Kasumi-1 (cell line): Measurements from ENCODE around the gene CDC23.
"Not testable (repeated sequence)": the region's sequence is repeated elsewhere in the genome, so short reads cannot be mapped to it uniquely, and the experiment has no call there.

ENCODE experiments used
- DNase-seq, 2 experiments: peaks; one replicate each; lab custom pipeline; 2025; lab: John Stamatoyannopoulos, UW

Gene CDC23

GRCh38 chr5:138216799-138217198 is 3.7 kb upstream of the CDC23 start:
- DNase-seq = no peak

- DNase-seq = no peak
These were observed 329 bp downstream of the CDC23 start for GRCh38 chr5:138212828-138213160.

DNA sequence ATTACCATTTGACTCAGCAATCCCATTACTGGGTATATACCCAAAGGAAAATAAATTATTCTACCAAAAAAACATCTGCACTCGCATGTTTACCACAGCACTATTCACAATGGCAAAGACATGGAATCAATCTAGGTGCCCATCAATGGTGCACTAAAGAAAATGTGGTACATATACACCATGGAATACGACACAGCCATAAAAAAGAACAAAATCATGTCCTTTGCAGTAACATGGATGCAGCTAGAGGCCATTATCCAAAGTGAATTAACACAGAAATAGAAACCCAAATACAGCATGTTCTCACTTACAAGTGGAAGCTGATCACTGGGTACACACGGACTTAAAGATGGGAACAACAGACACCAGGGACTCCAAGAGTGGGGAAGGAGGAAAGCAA is 2.1 kb downstream of the CDC23 start:
- no peak for DNase-seq

- not testable (repeated sequence) for DNase-seq
These were observed 19.3 kb downstream of the CDC23 start for GRCh38 chr5:138193859-138194258.

DNA sequence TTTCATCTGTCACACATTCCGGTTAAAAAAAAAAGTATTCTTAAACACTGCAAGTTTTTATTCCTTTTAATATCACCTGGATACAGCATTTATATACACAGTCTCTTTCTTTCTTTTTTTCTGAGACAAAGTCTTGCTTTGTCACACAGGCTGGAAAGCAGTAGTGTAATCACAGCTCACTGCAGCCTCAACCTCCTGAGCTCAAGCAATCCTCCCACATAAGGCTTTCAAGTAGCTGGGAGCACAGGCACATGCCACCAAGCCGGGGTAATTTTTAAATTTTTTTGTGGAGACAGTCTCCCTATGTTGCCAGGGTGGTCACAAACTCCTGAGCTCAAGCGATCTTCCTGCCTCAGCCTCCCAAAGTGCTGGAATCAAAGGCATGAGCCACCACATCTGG is 20.3 kb downstream of the CDC23 start:
- DNase-seq = no peak

DNA sequence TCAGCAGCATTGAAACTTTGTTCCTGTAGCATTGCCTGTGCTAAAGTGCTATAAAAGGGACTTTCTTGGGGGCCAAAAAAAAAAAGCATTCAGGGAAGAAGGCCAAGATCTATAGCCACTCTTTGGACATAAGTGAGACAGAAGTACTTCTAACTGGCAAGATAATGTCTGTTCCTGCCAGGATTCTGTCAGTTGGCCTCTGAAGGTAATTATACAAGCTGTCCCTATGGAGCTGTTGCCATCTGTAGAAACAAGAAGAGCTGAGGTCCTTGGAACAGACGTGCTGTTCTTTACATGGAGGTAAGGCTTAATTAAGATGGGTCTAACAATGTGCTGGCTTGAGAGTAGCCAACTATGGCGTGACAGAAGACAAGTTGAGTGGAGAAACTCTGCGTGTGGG is 24.5 kb downstream of the CDC23 start:
- no peak for DNase-seq

GRCh38 chr5:138186002-138186447 is 27.1 kb downstream of the CDC23 start:
- peak; percentile 88 to 91 for DNase-seq

DNA sequence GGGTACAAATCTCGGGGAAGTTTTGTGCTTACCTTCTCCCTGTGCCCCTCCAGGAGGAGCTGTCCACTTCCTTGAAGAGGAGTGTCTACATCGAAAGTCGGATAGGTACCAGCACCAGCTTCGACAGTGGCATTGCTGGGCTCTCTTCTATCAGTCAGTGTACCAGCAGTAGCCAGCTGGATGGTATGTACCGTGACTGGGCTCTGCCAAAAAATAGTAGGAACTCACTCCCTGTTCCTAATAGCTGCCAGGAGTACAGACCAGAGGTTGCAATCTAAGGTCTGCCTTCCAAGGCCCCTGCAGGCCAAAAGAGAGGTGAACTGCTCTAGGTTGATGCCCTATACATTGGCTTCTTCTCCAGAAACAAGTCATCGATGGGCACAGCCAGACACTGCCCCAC is 30.3 kb downstream of the CDC23 start:
- DNase-seq = no peak

- DNase-seq = no peak
These were observed 32.3 kb downstream of the CDC23 start for GRCh38 chr5:138180841-138181240.

DNA sequence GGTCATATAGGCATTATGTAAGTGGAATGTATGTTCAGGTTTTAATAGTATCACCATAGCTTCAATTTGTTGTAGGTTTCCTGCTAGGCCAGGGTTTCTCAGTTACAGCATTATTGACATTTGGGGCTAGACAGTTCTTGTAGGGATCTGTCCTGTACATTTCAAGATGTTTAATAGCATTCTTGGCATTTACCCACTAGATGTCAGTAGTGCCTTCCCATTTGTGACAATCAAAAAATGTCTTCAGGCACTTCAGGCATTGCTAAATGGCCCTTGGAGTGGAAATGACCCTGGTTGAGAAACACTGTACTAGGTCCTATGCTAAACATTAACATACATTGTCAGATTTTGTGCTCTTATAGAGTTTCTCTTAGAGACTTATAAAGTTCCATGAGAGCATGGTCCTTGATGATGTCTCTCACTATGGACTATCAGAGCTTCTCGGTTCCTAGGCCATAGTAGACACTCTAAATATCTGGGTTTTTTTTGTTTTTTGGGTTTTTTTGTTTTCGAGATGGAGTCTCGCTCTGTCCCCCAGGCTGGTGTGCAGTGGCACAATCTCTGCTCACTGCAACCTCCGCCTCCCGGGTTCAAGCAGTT is 32.8 kb downstream of the CDC23 start:
- peak; percentile 90 to 92 for DNase-seq

GRCh38 chr5:138179277-138179857 is 33.8 kb downstream of the CDC23 start:
- DNase-seq = peak; percentile 26 to 33

DNA sequence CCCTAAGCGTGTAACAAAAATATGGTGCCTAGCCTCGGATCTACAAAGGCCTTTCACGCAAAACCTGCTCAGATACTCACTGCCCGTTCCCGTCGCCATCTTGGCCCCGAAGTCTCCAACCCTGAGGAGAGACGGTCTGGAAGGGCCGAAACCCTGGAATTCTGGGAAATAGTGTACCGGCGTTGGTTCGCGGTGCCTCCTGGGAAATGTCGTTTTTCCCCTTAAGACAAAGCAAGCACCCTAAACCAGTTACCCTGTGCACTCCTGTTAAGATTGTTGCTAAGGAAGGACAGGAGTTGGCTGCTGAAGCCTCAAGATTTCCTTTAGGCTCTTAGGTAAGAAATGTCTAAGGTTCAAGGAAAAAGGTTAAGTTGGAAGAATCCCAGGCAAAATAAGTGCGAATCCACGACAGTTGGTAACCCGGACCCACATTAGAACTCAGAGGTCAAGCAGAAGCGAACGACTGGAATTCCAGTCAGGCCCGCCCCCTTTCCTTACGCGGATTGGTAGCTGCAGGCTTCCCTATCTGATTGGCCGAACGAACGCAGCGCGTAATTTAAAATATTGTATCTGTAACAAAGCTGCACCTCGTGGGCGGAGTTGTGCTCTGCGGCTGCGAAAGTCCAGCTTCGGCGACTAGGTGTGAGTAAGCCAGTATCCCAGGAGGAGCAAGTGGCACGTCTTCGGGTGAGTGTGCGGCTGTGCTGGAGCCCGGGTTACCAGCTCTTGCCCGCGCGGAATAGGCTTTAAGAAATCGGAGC is 34.4 kb downstream of the CDC23 start, which contains the start of the genes BRD8 and KIF20A:
Gene BRD8 (minus strand): TSS at position 115 of the 761 bp plus-strand sequence. CDS start 16 bp downstream, at position 99.
Gene KIF20A (plus strand): TSS at position 597 of the 761 bp plus-strand sequence. CDS start 569 bp downstream, outside the sequence.
- peak; percentile 99 to 100 for DNase-seq

- peak; percentile 60 to 75 for DNase-seq
These were observed 35.1 kb downstream of the CDC23 start for GRCh38 chr5:138177941-138178515.

DNA sequence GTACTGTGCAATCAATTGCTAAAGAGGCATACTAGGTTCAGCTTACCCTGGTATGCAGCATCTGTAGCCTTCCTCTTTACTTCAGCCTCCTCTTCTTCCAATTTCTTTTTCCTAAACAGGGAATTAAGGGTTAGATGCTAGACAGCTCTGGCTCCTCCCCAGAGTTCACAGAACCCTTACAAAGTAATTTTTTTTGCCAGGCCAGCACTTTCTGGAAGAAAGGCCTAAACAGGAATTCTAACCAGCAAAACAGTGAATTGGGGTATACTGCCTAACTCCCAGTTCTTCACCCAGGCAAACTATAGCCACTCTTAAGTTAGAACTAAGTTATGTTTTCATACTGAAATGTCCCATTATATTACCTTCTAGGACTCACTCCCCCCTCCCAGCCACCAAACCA is 42.8 kb downstream of the CDC23 start:
- DNase-seq = no peak

GRCh38 chr5:138169124-138169523 is 44.0 kb downstream of the CDC23 start:
- DNase-seq = no peak

DNA sequence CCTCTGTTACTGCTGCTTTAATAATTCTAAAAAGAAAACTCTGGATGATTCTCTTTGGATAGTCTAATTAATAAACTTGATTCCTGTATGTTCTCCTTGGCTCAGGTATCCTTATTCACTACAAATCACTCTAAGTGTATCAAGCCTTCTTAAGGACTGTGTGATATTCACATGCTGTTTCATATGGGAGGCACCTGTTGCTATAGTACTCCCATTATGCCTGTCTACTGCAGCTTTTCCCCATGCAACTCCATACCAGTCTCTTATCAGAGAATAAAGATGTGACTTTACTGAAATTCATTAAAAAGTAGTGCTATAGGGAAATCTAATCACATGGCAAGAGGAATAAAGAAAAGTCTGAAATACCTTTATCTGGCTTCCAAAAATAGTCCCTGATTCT is 49.4 kb downstream of the CDC23 start:
- DNase-seq = no peak

DNA sequence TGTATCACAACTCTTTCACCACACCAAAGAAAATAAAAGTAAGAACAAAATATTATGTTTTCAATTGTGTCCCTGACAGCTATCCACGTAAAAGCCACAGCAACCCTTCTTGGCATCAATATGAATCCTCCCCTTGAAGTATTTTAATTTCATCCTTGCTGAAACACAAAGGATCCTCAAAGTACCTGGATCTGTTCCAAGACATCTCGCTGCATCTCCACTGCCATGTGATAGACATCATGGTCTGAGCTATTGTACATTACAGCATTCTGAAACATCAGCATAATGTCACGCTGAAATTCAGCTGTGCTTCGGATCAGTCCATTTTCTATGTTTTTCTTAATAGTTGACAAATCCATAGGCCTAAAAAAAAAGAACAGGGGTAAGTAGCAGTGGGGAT is 52.4 kb downstream of the CDC23 start:
- DNase-seq = no peak

GRCh38 chr5:138159666-138160065 is 53.5 kb downstream of the CDC23 start:
- DNase-seq = no peak

- no peak for DNase-seq
These were observed 55.5 kb downstream of the CDC23 start for GRCh38 chr5:138157626-138158025.

- not testable (repeated sequence) for DNase-seq
These were observed 57.1 kb downstream of the CDC23 start for GRCh38 chr5:138155977-138156376.

GRCh38 chr5:138149530-138149929 is 63.6 kb downstream of the CDC23 start:
- peak in 1 of 2 experiments; percentile 19 for DNase-seq

DNA sequence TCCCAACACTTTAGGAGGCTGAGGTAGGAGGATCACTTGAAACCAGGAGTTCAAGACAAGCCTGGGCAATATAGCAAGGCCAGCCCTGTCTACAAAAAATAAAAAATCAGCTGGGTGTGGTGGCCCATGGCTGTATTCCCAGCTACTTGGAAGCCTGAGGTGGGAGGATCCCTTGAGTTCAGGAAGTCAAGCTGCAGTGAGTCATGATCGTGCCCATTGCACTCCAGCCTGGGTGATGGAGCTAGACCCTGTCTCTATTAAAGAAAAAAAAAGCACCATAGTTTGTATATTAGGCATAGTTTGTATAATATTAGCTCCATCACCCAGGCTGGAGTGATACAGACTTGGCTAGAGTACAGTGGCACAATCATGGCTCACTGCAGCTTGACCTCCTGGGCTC is 64.3 kb downstream of the CDC23 start:
- peak; percentile 32 to 55 for DNase-seq

DNA sequence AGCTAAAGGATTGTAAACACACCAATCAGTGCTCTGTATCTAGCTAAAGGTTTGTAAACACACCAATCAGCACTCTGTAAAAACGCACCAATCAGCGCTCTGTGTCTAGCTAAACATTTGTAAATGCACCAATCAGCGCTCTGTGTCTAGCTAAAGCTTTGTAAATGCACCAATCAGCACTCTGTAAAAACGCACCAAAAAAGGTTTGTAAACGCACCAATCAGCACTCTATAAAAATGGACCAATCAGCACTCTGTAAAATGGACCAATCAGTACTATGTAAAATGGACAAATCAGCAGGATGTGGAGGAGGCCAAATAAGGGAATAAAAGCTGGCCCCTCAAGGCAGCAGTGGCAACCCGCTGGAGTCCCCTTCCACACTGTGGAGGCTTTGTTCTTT is 69.5 kb downstream of the CDC23 start:
- not testable (repeated sequence) for DNase-seq
